Mesothelial cell of epicardium (in vitro differentiated cells): ENCODE measurements around the gene RALGPS1. TPM values are rescaled to one million over a fixed set of nuclear protein-coding genes. Genes with fewer than 3 reads are reported as not detected.

Experiments
- DNase-seq, 2 experiments: peaks; one replicate each; pipeline ENCODE4 v3.0.0; 2021; ENCODE audit warnings: low spot score in 2 of 2; ENCODE audit not compliant: unreplicated experiment in 2 of 2
- H3K27ac Mint-ChIP-seq: 2 replicates; pipeline ENCODE4 v1.8.0; 2021; ENCODE audit warnings: mixed read lengths
- H3K27me3 Mint-ChIP-seq: 2 replicates; pipeline ENCODE4 v1.8.0; 2021; ENCODE audit warnings: low read depth, mixed read lengths
- H3K36me3 Mint-ChIP-seq: 2 replicates; pipeline ENCODE4 v1.8.0; 2021; ENCODE audit warnings: mixed read lengths
- H3K4me1 Mint-ChIP-seq: 2 replicates; pipeline ENCODE4 v1.8.0; 2021; ENCODE audit warnings: mixed read lengths
- H3K4me3 Mint-ChIP-seq: 2 replicates; pipeline ENCODE4 v1.8.0; 2021; ENCODE audit warnings: mild to moderate bottlenecking, moderate library complexity, mixed read lengths
- H3K9me3 Mint-ChIP-seq: 2 replicates; pipeline ENCODE4 v1.8.0; 2021; ENCODE audit warnings: mixed read lengths
- total RNA-seq: library from RNA; stranded (reverse); gene quantifications from 3 replicates; pipeline ENCODE4 v1.2.1, GENCODE V29; 2021
- TF ChIP-seq, protein P1 (sequence below): fragments of 200-600 bp; sonication (generic); IDR thresholded peaks from one replicate; pipeline ENCODE4 v1.5.0; 2021; ENCODE audit warnings: antibody characterized with exemption; ENCODE audit not compliant: unreplicated experiment

Gene RALGPS1
- total RNA-seq, 1 donor from 2014 or later = 25.6 TPM

DNA sequence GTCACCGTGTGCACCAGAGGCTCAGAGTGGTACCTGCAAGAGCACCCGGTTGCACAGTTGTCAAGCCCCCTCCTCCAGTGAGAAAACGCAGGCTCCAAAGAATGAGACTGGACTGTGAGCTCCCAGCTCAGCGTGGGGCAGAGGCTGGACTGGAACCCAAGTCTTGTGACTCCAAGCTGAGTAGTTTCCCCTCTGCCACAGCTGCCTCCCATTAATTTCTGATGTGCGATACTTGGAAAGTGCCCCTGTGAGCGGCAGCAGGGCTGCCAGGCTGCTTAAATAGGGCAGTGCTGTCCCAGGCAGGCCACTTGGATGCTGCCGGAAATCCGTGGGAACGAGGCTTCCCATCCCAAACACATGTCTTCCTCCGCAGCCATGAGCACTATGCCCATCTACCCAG lies 270.1 kb downstream of the RALGPS1 start:
- Mint-ChIP-seq H3K9me3 (no peaks in the 10 kb centered on the region), H3K27me3 (no peaks in the 10 kb centered on the region), H3K36me3 (no peaks in the 10 kb centered on the region), H3K4me3 (no peak overlapping the region), H3K4me1 (peaks cover 18% of the 10 kb centered on the region), H3K27ac (no peak overlapping the region)
- no peak for DNase-seq
- TF ChIP-seq, protein P1, sequence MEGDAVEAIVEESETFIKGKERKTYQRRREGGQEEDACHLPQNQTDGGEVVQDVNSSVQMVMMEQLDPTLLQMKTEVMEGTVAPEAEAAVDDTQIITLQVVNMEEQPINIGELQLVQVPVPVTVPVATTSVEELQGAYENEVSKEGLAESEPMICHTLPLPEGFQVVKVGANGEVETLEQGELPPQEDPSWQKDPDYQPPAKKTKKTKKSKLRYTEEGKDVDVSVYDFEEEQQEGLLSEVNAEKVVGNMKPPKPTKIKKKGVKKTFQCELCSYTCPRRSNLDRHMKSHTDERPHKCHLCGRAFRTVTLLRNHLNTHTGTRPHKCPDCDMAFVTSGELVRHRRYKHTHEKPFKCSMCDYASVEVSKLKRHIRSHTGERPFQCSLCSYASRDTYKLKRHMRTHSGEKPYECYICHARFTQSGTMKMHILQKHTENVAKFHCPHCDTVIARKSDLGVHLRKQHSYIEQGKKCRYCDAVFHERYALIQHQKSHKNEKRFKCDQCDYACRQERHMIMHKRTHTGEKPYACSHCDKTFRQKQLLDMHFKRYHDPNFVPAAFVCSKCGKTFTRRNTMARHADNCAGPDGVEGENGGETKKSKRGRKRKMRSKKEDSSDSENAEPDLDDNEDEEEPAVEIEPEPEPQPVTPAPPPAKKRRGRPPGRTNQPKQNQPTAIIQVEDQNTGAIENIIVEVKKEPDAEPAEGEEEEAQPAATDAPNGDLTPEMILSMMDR = no peak

- Mint-ChIP-seq H3K9me3 (no peaks in the 10 kb centered on the region), H3K36me3 (no peaks in the 10 kb centered on the region), H3K27ac (no peak overlapping the region), H3K4me3 (no peak overlapping the region), H3K27me3 (no peaks in the 10 kb centered on the region), H3K4me1 (peaks cover 18% of the 10 kb centered on the region)
- no peak for DNase-seq
- TF ChIP-seq, protein P1 = no peak
These were observed 270.6 kb downstream of the RALGPS1 start for GRCh38 chr9:127185181-127185580.

DNA sequence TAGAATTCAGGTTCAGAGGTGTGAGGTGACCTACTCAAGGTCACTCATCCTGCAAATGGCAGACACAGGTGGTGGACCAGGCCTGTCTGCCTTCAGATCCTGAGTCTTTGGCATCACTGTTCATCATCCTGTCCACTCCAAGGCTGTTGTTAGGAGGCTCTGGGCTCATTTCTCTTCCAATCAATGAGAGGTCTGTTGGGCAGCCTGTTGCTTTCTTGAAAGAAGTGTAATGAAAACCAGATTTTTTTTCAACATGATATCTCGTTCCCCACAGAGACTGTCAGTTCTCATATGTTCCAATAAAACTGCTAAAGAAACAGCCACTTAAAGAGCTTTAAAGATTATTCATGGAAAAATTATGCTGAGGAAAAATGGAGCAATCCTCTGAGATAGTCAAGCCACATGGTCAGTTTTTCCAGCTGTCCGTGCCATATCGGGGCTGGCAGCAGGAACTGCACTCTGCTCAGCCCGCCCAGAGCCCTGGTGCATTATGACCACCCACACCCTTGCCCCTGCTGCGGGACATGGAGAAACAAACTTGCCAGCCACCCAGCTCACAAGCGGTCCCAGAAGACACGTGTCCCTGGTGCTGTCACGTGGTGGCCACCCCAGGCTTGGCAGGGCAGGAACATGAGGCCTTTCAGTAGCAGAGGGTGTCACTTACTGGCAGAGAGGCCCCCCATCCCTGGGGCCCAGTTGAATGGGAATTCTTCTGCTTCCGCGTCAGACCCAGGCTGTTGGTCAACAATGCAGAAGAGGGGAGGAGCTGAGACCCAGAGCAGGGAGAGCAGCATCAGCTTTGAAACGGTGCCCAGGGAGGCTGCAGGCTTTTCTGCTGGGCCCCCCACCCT lies 271.6 kb downstream of the RALGPS1 start:
- Mint-ChIP-seq H3K4me3 (no peak overlapping the region), H3K27ac (peak overlapping the region; percentile 90), H3K4me1 (peaks cover 18% of the 10 kb centered on the region), H3K27me3 (no peaks in the 10 kb centered on the region), H3K9me3 (no peaks in the 10 kb centered on the region), H3K36me3 (no peaks in the 10 kb centered on the region)
- TF ChIP-seq, protein P1 = no peak
- DNase-seq = peak in 1 of 2 experiments; percentile 48

DNA sequence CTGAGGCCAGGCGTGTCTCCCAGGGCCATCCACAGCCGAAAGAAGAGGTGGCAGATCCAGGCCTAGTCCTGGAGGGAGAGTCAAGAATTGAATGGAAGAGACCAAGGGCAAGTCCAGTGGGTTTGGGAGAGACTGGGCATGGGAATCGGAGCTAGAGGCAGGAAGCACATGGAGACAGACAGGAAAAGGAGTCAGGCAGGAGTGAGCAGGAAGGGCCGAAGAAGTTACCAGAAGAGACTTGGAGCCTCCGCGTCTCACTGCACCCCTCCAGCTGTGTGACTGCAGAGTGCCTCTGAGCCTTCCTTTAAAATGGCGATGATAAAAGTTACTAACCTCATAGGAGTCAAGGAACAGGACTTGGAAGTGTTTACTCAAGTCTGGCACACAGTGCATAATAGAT lies 272.2 kb downstream of the RALGPS1 start:
- H3K36me3 Mint-ChIP-seq = no peaks in the 10 kb centered on the region
- TF ChIP-seq, protein P1 = no peak
- peaks cover 18% of the 10 kb centered on the region for H3K4me1 Mint-ChIP-seq
- no peak overlapping the region for H3K4me3 Mint-ChIP-seq
- H3K27ac Mint-ChIP-seq = peak overlapping the region; percentile 90
- H3K9me3 Mint-ChIP-seq = no peaks in the 10 kb centered on the region
- DNase-seq = no peak
- no peaks in the 10 kb centered on the region for H3K27me3 Mint-ChIP-seq

DNA sequence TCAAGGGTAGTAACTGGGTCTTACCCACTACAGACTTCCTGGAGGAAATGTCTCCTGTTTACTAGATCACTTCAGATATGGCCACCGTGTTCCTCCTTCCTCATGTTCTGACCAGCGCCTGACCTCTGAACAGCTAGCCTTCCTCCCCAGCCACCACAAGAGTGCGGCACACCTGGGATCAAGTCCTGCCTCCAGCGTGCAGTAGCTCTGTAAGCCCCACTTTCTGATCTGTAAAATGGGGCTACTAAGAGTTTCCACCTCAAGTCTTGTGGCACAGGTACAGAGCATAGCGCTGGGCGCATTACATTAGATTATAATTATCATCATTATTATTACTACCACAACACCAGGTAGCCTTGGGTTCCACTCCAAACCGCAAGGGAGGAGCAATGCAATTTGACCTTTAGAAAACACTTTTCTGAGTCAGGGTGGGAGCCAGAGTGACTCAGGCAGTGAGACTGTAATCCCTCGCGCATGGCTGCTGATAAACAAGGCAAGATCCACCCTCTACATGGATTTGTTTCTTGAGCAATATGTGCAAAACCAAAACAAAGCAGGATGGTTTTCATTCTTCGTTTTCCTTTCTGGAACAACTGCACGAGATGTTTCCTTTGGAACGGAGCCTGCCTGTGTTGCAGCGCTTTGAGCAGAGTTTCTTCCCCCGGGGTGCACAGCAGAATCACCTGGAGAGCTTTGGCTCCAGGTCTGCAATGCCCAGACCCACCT lies 272.8 kb downstream of the RALGPS1 start:
- TF ChIP-seq, protein P1 = no peak
- H3K27ac Mint-ChIP-seq = peak overlapping the region; percentile 90
- no peaks in the 10 kb centered on the region for H3K27me3 Mint-ChIP-seq
- H3K9me3 Mint-ChIP-seq = no peaks in the 10 kb centered on the region
- DNase-seq = no peak
- no peak overlapping the region for H3K4me3 Mint-ChIP-seq
- no peaks in the 10 kb centered on the region for H3K36me3 Mint-ChIP-seq
- H3K4me1 Mint-ChIP-seq = peaks cover 18% of the 10 kb centered on the region
